H9 (cell line): ENCODE measurements around the gene SSBP2. TPM values are rescaled to one million over a fixed set of nuclear protein-coding genes. Genes with fewer than 3 reads are reported as not detected.

ENCODE experiments used
- DNase-seq: peaks from one replicate; pipeline ENCODE4 v3.0.0-alpha.2; 2017
- H2AFZ ChIP-seq: one replicate; pipeline ENCODE4 v1.6.1; 2013; ENCODE audit warnings: mild to moderate bottlenecking, low read length, control low read depth, moderate library complexity
- H2AK5ac ChIP-seq: 2 replicates; pipeline ENCODE4 v1.6.1; 2013; ENCODE audit warnings: low read length, control low read depth, mixed read lengths; ENCODE audit not compliant: insufficient read length
- H2BK120ac ChIP-seq: one replicate; pipeline ENCODE4 v1.6.1; 2013; ENCODE audit warnings: low read depth, mild to moderate bottlenecking, low read length, control low read depth, inconsistent platforms; ENCODE audit not compliant: poor library complexity, severe bottlenecking
- H2BK12ac ChIP-seq: 2 replicates; pipeline ENCODE4 v1.6.1; 2013; ENCODE audit warnings: low read length, control low read depth, mixed read lengths, low read depth; ENCODE audit not compliant: insufficient read length
- H2BK15ac ChIP-seq: 2 replicates; pipeline ENCODE4 v1.6.1; 2013; ENCODE audit warnings: low read depth, low read length, control low read depth
- H2BK20ac ChIP-seq: one replicate; pipeline ENCODE4 v1.6.1; 2013; ENCODE audit warnings: low read depth, mild to moderate bottlenecking, low read length, control low read depth, inconsistent platforms; ENCODE audit not compliant: poor library complexity, severe bottlenecking
- H2BK5ac ChIP-seq: 2 replicates; pipeline ENCODE4 v1.6.1; 2013; ENCODE audit warnings: low read length, control low read depth, mixed read lengths; ENCODE audit not compliant: insufficient read length
- H3K14ac ChIP-seq: 2 replicates; pipeline ENCODE4 v1.6.1; 2013; ENCODE audit warnings: low read length, control low read depth; ENCODE audit not compliant: insufficient read depth
- H3K18ac ChIP-seq: 2 replicates; pipeline ENCODE4 v1.6.1; 2013; ENCODE audit warnings: low read depth, mild to moderate bottlenecking, mixed read lengths, low read length, control low read depth; ENCODE audit not compliant: insufficient read length
- H3K23ac ChIP-seq: 2 replicates; pipeline ENCODE4 v1.6.1; 2013; ENCODE audit warnings: low read length, control low read depth, mixed read lengths, low read depth; ENCODE audit not compliant: insufficient read length
- H3K23me2 ChIP-seq: 2 replicates; pipeline ENCODE4 v1.6.1; 2013; ENCODE audit warnings: low read depth, mild to moderate bottlenecking, mixed read lengths, low read length, control low read depth; ENCODE audit not compliant: insufficient read length, poor library complexity, severe bottlenecking
- H3K27ac ChIP-seq: 2 replicates; pipeline ENCODE4 v1.5.1; 2013; ENCODE audit warnings: low read length, control low read depth, mixed read lengths, low read depth; ENCODE audit not compliant: insufficient read length
- H3K27me3 ChIP-seq: 2 replicates; pipeline ENCODE4 v1.6.1; 2013; ENCODE audit warnings: low read length, control low read depth, inconsistent platforms; ENCODE audit not compliant: insufficient read depth
- H3K4ac ChIP-seq: 2 replicates; pipeline ENCODE4 v1.6.1; 2013; ENCODE audit warnings: low read depth, mild to moderate bottlenecking, control low read depth, inconsistent platforms, low read length, moderate library complexity
- H3K4me1 ChIP-seq: 2 replicates; pipeline ENCODE4 v1.6.1; 2013; ENCODE audit warnings: low read length, control low read depth, inconsistent platforms; ENCODE audit not compliant: insufficient read depth
- H3K4me2 ChIP-seq: 2 replicates; pipeline ENCODE4 v1.6.1; 2013; ENCODE audit warnings: low read length, control low read depth, mixed read lengths; ENCODE audit not compliant: insufficient read length, insufficient read depth
- H3K56ac ChIP-seq: 2 replicates; pipeline ENCODE4 v1.6.1; 2013; ENCODE audit warnings: low read depth, mild to moderate bottlenecking, mixed read lengths, low read length, control low read depth; ENCODE audit not compliant: insufficient read length
- H3K79me1 ChIP-seq: 2 replicates; pipeline ENCODE4 v1.6.1; 2013; ENCODE audit warnings: low read depth, mild to moderate bottlenecking, moderate library complexity, low read length, control low read depth, inconsistent platforms; ENCODE audit not compliant: insufficient read depth, poor library complexity, severe bottlenecking
- H3K79me2 ChIP-seq: 2 replicates; pipeline ENCODE4 v1.6.1; 2013; ENCODE audit warnings: low read length, control low read depth, inconsistent platforms; ENCODE audit not compliant: insufficient read depth
- H3K9ac ChIP-seq: 2 replicates; pipeline ENCODE4 v1.6.1; 2013; ENCODE audit warnings: low read length, control low read depth, mixed read lengths; ENCODE audit not compliant: insufficient read length; ENCODE audit errors: extremely low read depth
- H3K9me3 ChIP-seq: one replicate; pipeline ENCODE4 v1.6.1; 2013; ENCODE audit warnings: low read depth, low read length, inconsistent platforms; ENCODE audit not compliant: control insufficient read depth
- H3T11ph ChIP-seq: one replicate; pipeline ENCODE4 v1.6.1; 2013; ENCODE audit warnings: mild to moderate bottlenecking, low read length, control low read depth, inconsistent platforms
- H4K20me1 ChIP-seq: one replicate; pipeline ENCODE4 v1.6.1; 2013; ENCODE audit not compliant: control insufficient read depth, insufficient read length, insufficient read depth
- H4K5ac ChIP-seq: 2 replicates; pipeline ENCODE4 v1.6.1; 2013; ENCODE audit warnings: low read depth, mild to moderate bottlenecking, mixed read lengths, low read length, control low read depth; ENCODE audit not compliant: insufficient read length
- H4K8ac ChIP-seq: replicated peaks from 2 replicates; pipeline ENCODE4 v1.6.1; 2013; ENCODE audit warnings: low read length, control low read depth, mixed read lengths, low read depth; ENCODE audit not compliant: insufficient read length
- H4K91ac ChIP-seq: 2 replicates; pipeline ENCODE4 v1.6.1; 2013; ENCODE audit warnings: low read depth, mild to moderate bottlenecking, moderate library complexity, mixed read lengths, low read length, control low read depth; ENCODE audit not compliant: insufficient read length
- H3K27ac Mint-ChIP-seq, 3 experiments: 2 replicates in 2 of 3; 3 replicates in 1 of 3; pipeline ENCODE4 v1.8.0; 2020 to 2021; ENCODE audit warnings: mixed read lengths in 3 of 3, mild to moderate bottlenecking in 1 of 3, moderate library complexity in 1 of 3
- H3K27me3 Mint-ChIP-seq: 2 replicates; pipeline ENCODE4 v1.8.0; 2021; ENCODE audit warnings: low read depth, mild to moderate bottlenecking, moderate library complexity, mixed read lengths
- H3K36me3 Mint-ChIP-seq, 3 experiments: 2 replicates in 2 of 3; 3 replicates in 1 of 3; pipeline ENCODE4 v1.8.0; 2020 to 2021; ENCODE audit warnings: low read depth in 3 of 3, mixed read lengths in 3 of 3; ENCODE audit not compliant: insufficient read depth in 1 of 3
- H3K4me1 Mint-ChIP-seq, 2 experiments: 2 replicates each; pipeline ENCODE4 v1.8.0; 2020; ENCODE audit warnings: mixed read lengths in 2 of 2
- H3K4me3 Mint-ChIP-seq, 2 experiments: 2 replicates in 1 of 2; 3 replicates in 1 of 2; pipeline ENCODE4 v1.8.0; 2020 to 2021; ENCODE audit warnings: mild to moderate bottlenecking in 2 of 2, mixed read lengths in 2 of 2, moderate library complexity in 1 of 2
- H3K9me3 Mint-ChIP-seq, 2 experiments: 2 replicates in 1 of 2; 3 replicates in 1 of 2; pipeline ENCODE4 v1.8.0; 2020; ENCODE audit warnings: mild to moderate bottlenecking in 2 of 2, mixed read lengths in 2 of 2, moderate library complexity in 1 of 2
- CTCF ChIP-seq: fragments of 200-600 bp; sonication (generic); conservative IDR thresholded peaks from 3 replicates; pipeline ENCODE4 v1.8.0; 2021; ENCODE audit warnings: antibody characterized with exemption, mild to moderate bottlenecking
- WGBS: extraction: QIAGEN DNeasy Blood & Tissue Kit; methylation state at CpG from one replicate; pipeline ENCODE4 v1.1.7; 2013; ENCODE audit warnings: missing lambda C conversion rate, low lambda C conversion rate, mixed read lengths; ENCODE audit not compliant: insufficient read length; ENCODE audit errors: extremely low coverage; 5-methylcytosine and 5-hydroxymethylcytosine counted together
- total RNA-seq: library from RNA; stranded (reverse); gene quantifications from 2 replicates; pipeline ENCODE4 v1.2.1, GENCODE V29; 2021

The SSBP2 gene
- total RNA-seq, 1 experiment from 2014 or later: 35.6 TPM

DNA sequence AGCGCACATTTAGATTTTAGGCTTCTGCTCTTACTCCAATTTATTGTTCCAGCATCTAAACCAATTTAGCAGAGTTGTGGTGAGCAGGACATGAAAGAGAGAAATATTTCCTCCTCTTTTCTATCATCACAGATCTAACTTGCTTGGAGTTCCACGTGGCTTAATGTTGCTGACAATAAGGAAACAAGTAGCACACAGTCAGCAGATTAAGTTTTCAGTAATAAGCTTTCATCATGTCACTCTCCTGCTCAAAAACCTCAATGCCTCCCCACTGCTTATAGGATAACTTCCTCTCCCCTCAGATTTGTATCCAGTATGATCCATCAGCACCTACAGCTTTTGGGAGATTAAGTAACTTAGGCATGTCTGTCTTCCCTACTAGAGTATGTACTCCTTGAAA is 10.4 kb upstream of the SSBP2 start:
- H3K4me1 Mint-ChIP-seq: peaks cover 31% of the 10 kb centered on the region in 2 experiments
- H2AK5ac ChIP-seq: no peak overlapping the region
- no peak overlapping the region for H3K56ac ChIP-seq
- no peak overlapping the region for H3K27ac ChIP-seq
- no peaks in the 10 kb centered on the region for H3K79me2 ChIP-seq
- no peaks in the 10 kb centered on the region for H4K20me1 ChIP-seq
- H2BK20ac ChIP-seq: no peak overlapping the region
- no peak overlapping the region for H4K8ac ChIP-seq
- no peak overlapping the region for H2AFZ ChIP-seq
- no peak overlapping the region for H3K4ac ChIP-seq
- H3K4me2 ChIP-seq: no peak overlapping the region
- no peak overlapping the region for H3K18ac ChIP-seq
- no peaks in the 10 kb centered on the region for H3K27me3 ChIP-seq
- no peak overlapping the region for H2BK15ac ChIP-seq
- no peak overlapping the region for H3K9ac ChIP-seq
- no peaks in the 10 kb centered on the region for H3K79me1 ChIP-seq
- H3K9me3 ChIP-seq: no peaks in the 10 kb centered on the region
- peaks cover 9% of the 10 kb centered on the region; the same call in 1 of the 2 replicates for H3K4me1 ChIP-seq
- H3K23me2 ChIP-seq: no peaks in the 10 kb centered on the region
- H3K14ac ChIP-seq: no peak overlapping the region
- H2BK5ac ChIP-seq: no peak overlapping the region
- H4K5ac ChIP-seq: no peak overlapping the region
- no peak overlapping the region for H3T11ph ChIP-seq
- no peak for DNase-seq
- TF ChIP-seq CTCF: no peak
- no peak overlapping the region for H2BK120ac ChIP-seq
- H3K23ac ChIP-seq: no peak overlapping the region
- H3K27ac Mint-ChIP-seq: no peak overlapping the region
- no peak overlapping the region for H4K91ac ChIP-seq
- WGBS: no CpG with 5 or more reads among the region's 2 CpGs
- no peaks in the 10 kb centered on the region for H3K27me3 Mint-ChIP-seq
- H3K4me3 Mint-ChIP-seq: no peak overlapping the region
- H3K9me3 Mint-ChIP-seq: no peaks in the 10 kb centered on the region
- H2BK12ac ChIP-seq: no peak overlapping the region
- H3K36me3 Mint-ChIP-seq: no peaks in the 10 kb centered on the region
